ENCODE data around the gene FARS2. TPM values are rescaled to one million over a fixed set of nuclear protein-coding genes. Genes with fewer than 3 reads are reported as not detected.

The FARS2 gene
- polyA plus RNA-seq, 1 donor from 2014 or later = 11.9 TPM

DNA sequence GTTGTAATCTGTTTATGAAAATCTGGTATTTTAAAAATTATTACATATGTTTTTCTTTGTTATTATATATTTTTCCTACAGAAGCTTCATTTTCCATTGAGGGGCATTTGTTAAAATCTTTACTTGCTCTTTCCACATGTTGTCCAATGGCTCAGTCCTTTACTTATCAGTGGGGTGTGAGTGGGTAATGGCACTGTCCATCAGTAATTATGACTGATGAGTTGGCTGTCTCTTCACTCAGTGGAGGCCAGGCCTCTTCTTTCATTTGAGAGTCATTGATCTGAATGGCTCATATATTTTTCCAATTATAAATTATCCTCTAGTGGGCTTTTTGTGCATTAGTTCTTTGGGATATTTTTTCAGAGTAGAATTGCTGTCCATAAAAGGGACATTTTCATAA lies 45.7 kb downstream of the FARS2 start:
- Histone ChIP-seq H4K20me1 (ENCODE audit: insufficient read depth) (no peaks in the 10 kb centered on the region), H3K4me3 (ENCODE audit: low read length) (no peak overlapping the region), H3K36me3 (ENCODE audit: insufficient read depth, low read length) (peaks cover 4% of the 10 kb centered on the region), H3K4me2 (ENCODE audit: low read length) (no peak overlapping the region), H3K9me3 (ENCODE audit: low read length) (no peaks in the 10 kb centered on the region), H3K79me2 (replicated peaks; ENCODE audit: insufficient read depth, low read length) (no peaks in the 10 kb centered on the region), H2AFZ (ENCODE audit: low read depth, low read length) (no peak overlapping the region), H3F3A (ENCODE audit: insufficient read depth, low read length, poor library complexity, severe bottlenecking) (peaks cover 3% of the 10 kb centered on the region), H3K9me2 (ENCODE audit: insufficient read depth, low read length) (no peaks in the 10 kb centered on the region), H3K27me3 (ENCODE audit: insufficient read depth, low read depth, low read length) (no peaks in the 10 kb centered on the region), H3K9ac (ENCODE audit: low read length) (no peak overlapping the region), H3K27ac (ENCODE audit: low read length) (peak overlapping the region; percentile 90)
- TF ChIP-seq RAD21 (conservative IDR thresholded peaks at IDR 0.05) (no peak), MXI1 (conservative IDR thresholded peaks at IDR 0.05; ENCODE audit: poor library complexity, severe bottlenecking) (no peak), TAF1 (IDR thresholded peaks at IDR 0.05; ENCODE audit: low read depth) (no peak), EP300 (conservative IDR thresholded peaks at IDR 0.05; ENCODE audit: poor library complexity, severe bottlenecking) (no peak), POLR2AphosphoS5 (IDR thresholded peaks at IDR 0.05) (no peak), CTCF (IDR thresholded peaks at IDR 0.05; ENCODE audit: poor library complexity, severe bottlenecking) (no peak), SMC3 (conservative IDR thresholded peaks at IDR 0.05; ENCODE audit: poor library complexity) (no peak), EZH2 (IDR thresholded peaks at IDR 0.05; ENCODE audit: borderline replicate concordance, insufficient read depth, low read length, poor library complexity, severe bottlenecking) (no peak)
- TF ChIP-seq, protein P1, sequence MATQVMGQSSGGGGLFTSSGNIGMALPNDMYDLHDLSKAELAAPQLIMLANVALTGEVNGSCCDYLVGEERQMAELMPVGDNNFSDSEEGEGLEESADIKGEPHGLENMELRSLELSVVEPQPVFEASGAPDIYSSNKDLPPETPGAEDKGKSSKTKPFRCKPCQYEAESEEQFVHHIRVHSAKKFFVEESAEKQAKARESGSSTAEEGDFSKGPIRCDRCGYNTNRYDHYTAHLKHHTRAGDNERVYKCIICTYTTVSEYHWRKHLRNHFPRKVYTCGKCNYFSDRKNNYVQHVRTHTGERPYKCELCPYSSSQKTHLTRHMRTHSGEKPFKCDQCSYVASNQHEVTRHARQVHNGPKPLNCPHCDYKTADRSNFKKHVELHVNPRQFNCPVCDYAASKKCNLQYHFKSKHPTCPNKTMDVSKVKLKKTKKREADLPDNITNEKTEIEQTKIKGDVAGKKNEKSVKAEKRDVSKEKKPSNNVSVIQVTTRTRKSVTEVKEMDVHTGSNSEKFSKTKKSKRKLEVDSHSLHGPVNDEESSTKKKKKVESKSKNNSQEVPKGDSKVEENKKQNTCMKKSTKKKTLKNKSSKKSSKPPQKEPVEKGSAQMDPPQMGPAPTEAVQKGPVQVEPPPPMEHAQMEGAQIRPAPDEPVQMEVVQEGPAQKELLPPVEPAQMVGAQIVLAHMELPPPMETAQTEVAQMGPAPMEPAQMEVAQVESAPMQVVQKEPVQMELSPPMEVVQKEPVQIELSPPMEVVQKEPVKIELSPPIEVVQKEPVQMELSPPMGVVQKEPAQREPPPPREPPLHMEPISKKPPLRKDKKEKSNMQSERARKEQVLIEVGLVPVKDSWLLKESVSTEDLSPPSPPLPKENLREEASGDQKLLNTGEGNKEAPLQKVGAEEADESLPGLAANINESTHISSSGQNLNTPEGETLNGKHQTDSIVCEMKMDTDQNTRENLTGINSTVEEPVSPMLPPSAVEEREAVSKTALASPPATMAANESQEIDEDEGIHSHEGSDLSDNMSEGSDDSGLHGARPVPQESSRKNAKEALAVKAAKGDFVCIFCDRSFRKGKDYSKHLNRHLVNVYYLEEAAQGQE (IDR thresholded peaks at IDR 0.05; ENCODE audit: borderline replicate concordance) = no peak

DNA sequence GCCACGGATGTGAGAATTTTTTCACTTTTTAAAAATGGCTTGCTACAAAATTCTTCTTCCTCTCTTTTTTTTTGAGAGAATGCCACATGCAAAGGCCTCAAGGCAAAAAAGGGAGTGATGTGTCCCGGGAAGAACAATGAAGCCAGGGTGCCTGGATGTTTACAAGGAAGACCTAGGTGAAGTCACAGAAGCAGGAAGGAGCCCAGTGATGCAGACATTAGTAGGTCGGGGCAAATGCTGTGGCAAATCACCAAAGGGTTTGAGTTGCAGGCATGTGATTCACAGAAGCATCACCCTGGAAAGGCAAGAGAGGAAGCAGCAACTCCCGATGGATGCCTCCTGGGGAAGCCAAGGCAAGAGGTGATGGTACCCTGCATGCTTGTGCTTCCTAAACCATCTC lies 46.8 kb downstream of the FARS2 start:
- no peak overlapping the region for H3K4me2 ChIP-seq (ENCODE audit: low read length)
- H3K9ac ChIP-seq (ENCODE audit: low read length) = no peak overlapping the region
- H3K27ac ChIP-seq (ENCODE audit: low read length) = no peak overlapping the region
- no peaks in the 10 kb centered on the region for H3K9me3 ChIP-seq (ENCODE audit: low read length)
- no peaks in the 10 kb centered on the region for H4K20me1 ChIP-seq (ENCODE audit: insufficient read depth)
- H3K4me3 ChIP-seq (ENCODE audit: low read length) = no peak overlapping the region
- no peaks in the 10 kb centered on the region for H3K27me3 ChIP-seq (ENCODE audit: insufficient read depth, low read depth, low read length)
- no peaks in the 10 kb centered on the region for H3K79me2 ChIP-seq (replicated peaks; ENCODE audit: insufficient read depth, low read length)
- no peak overlapping the region for H2AFZ ChIP-seq (ENCODE audit: low read depth, low read length)
- H3F3A ChIP-seq (ENCODE audit: insufficient read depth, low read length, poor library complexity, severe bottlenecking) = peaks cover 3% of the 10 kb centered on the region
- no peaks in the 10 kb centered on the region for H3K9me2 ChIP-seq (ENCODE audit: insufficient read depth, low read length)
- peaks cover 4% of the 10 kb centered on the region for H3K36me3 ChIP-seq (ENCODE audit: insufficient read depth, low read length)
- TF ChIP-seq EZH2 (IDR thresholded peaks at IDR 0.05; ENCODE audit: borderline replicate concordance, insufficient read depth, low read length, poor library complexity, severe bottlenecking) = no peak
- no peak for TF ChIP-seq CTCF (IDR thresholded peaks at IDR 0.05; ENCODE audit: poor library complexity, severe bottlenecking)
- no peak for TF ChIP-seq POLR2AphosphoS5 (IDR thresholded peaks at IDR 0.05)
- no peak for TF ChIP-seq MXI1 (conservative IDR thresholded peaks at IDR 0.05; ENCODE audit: poor library complexity, severe bottlenecking)
- TF ChIP-seq, protein P1 (IDR thresholded peaks at IDR 0.05; ENCODE audit: borderline replicate concordance) = no peak
- no peak for TF ChIP-seq SMC3 (conservative IDR thresholded peaks at IDR 0.05; ENCODE audit: poor library complexity)
- no peak for TF ChIP-seq EP300 (conservative IDR thresholded peaks at IDR 0.05; ENCODE audit: poor library complexity, severe bottlenecking)
- no peak for TF ChIP-seq TAF1 (IDR thresholded peaks at IDR 0.05; ENCODE audit: low read depth)
